GM21786 (cell line): ENCODE results near the gene LRRC61.
A peak's percentile ranks its signal among the peaks of the same experiment; 100 is the strongest.
"Not testable (repeated sequence)": the region's sequence is repeated elsewhere in the genome, so short reads cannot be mapped to it uniquely, and the experiment has no call there.

Experiments
- ATAC-seq: cut with Tn5 transposase; IDR thresholded peaks from one replicate; pipeline ENCODE4 v1.9.1; 2021; ENCODE audit not compliant: unreplicated experiment

The LRRC61 gene, protein sequence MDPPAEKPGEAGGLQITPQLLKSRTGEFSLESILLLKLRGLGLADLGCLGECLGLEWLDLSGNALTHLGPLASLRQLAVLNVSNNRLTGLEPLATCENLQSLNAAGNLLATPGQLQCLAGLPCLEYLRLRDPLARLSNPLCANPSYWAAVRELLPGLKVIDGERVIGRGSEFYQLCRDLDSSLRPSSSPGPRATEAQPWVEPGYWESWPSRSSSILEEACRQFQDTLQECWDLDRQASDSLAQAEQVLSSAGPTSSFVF

DNA sequence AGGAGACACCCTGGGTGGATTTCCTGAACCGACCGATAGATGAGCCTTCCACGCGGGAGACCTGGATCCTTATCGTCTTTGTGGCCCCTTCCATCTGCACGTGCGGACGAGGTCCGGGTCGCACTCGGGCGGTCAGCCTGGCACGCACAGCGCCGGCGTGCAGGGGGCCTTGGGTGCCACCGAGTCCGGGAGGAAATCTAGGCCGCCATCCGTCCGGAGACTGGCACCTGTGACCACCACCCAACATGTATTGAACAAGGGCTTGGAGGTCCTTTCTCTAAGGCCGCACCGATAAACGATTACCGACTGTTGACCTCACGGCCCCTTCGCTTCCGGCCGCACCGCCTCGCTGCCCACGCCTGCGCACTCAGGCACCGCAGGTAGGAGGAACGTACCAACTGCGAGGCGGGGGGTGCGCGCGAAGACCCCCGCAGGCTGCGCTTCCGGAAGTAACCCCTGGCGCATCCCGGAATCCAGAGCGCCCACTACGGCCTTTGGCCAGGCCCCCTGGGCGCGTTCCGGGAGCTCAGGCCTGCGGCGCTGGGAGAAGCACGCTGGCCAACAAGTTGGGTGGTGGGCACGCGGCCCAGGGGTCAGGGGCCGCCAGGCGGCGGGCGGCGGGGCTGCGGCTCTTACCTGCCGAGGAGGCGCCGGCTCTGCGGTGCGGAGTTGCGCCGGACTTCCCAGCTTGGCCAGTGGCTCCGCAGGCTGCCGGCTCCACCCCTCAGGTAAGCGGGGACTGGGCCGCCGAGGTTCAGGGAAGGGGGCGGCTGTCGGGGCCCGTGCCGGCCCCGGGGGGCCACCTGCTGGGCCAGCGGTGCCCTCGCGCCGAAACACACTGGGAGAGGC, at the start of gene LRRC61, which contains the start of gene ACTR3C:
Gene LRRC61 (plus strand): TSS at position 523 of the 849 bp plus-strand sequence. CDS start 13,507 bp downstream, outside the sequence.
Gene ACTR3C (minus strand): TSS at position 713 of the 849 bp plus-strand sequence. CDS start 28,249 bp downstream, outside the sequence.
- peak; percentile 54 for ATAC-seq

GRCh38 chr7:150276132-150276695, 46.9 kb upstream of the LRRC61 start:
- peak; percentile 60 for ATAC-seq

DNA sequence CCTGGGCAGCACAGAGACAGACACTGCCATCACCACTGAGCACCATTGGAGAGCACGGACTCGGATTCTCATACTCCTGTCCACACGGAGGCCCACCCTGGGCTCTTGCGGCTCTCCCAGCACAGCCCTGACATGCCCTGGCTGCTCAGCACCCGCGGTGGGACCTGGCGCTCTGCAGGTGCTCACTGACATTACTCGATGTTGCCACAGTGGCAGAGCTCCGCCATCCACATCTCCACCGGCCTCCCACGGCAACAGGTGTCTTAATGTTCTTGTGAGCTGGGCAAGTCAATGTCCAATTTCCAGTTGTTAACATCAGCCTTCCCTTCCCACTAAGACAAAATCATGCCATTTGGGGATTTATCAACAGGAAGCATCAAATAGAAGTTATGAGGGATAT, 44.8 kb upstream of the LRRC61 start:
- ATAC-seq, result not testable (repeated sequence)

GRCh38 chr7:150281681-150282403, 41.3 kb upstream of the LRRC61 start:
- ATAC-seq, result not testable (repeated sequence)

DNA sequence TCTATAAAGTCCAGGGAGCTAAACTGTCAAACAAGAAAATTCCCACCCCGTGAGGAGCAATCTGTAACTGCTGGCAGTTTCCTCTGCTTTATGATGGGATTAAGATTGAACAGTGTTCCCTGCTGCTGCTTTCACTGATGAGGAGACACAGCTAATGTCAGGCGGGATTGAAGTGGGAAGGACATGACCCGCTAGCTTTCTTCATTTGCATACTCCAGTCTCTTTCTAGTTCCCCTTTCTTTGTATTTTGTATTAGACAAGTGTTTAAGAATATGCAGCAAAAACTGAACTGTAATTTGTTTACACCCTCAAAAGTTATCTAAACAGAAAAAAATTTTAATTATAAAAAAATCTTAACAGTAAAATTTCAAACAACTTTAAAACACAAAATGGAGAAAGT, 40.0 kb upstream of the LRRC61 start:
- ATAC-seq, result not testable (repeated sequence)

- not testable (repeated sequence) for ATAC-seq
Measured at GRCh38 chr7:150283608-150284007, 39.5 kb upstream of the LRRC61 start.

DNA sequence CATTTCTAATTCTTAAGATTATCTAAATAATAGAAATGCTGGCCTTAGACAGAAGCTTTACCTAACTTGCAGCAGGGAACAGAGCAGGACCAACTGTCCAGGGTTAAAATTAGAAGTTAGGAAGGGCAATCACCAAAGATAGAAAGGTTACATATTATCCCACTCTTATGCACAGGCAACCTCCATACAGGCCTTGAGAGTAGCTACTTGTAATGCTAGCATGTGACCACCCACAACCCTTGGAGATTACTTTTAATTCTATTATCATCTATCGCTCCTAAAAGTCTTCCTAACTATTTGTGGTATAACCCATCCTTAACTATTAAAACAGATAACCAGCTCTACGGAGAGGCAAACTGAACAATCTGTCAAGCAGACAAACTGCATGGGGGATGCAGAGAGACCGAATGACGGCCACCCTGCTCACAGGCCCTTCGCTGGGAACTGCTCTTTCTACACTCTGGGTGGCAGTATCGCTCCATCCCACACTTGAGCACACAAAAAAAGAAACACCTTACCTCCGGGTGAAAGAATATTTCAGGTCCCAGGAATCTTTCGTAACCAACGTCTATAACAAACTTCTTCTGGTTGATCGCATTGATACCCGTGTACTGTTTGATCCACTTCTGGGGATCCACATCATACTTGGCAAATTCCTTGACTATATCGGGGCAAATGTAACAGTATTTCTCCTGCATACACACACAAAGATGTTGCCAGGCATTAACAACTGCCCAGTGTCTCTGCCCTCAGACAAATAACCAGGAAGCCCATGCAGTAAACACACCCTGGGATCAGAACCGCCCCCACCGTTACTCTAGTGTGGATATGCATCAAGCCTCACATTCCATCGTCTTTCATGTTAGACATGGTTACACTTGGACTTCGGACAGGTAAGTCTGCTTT, 37.1 kb upstream of the LRRC61 start:
- ATAC-seq, result peak; percentile 70

DNA sequence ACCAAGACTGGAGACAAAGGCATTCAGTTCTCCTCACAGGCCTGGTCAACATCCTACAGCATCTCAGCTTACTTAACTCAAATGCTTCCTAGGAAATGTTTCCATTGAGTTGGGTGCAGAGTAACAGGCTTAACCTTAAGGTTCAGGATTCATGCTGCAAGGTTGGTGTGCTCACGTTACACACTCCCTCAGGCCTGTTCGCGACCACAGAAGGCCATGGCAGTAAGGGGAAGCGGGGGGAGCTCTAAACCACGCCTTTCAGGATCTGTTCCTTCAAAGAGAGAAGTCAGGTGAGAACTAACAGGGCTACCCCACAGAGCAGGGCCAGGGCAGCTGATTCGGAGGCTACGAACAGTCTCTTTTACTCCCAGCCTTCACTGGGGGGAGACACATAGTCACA, 35.3 kb upstream of the LRRC61 start:
- ATAC-seq, result not testable (repeated sequence)

DNA sequence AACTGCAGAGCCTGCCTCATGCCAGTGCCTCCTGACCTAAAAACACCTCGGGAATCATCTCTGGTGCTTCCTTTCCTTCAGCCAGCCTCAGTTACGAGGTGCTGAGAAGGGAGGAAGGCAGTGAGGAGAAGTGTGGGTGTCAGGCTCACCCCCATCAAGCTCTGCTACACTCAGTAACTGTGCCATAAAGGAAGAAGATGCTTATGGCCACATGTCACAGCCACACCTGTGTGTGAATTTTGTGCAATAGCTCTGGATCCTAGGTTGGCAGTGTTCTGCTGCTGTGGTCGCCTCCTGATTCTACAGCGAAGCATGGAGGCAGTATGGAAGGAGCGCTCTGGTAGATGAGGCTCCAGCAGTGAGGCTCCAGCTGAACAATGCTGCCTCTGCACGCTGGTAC, 34.3 kb upstream of the LRRC61 start:
- not testable (repeated sequence) for ATAC-seq

GRCh38 chr7:150290317-150290716, 32.8 kb upstream of the LRRC61 start:
- not testable (repeated sequence) for ATAC-seq

DNA sequence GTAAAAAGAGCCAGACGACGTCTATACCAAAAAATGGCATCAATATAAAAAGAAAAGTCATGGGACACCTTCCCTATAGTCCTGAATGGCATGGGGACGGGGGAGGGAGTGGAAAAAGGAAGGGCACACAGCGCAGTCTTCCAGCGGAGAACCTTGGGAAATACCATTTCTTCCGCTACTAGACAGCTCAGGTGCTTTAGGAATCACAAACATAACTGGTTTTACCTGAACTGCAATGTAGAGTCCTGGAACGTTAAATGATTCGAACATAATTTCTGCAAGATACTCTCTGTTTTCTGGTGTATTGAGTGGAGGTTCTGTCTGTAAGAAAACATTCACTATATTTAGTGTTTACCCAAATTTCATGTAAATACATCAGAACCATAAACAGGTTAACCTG, 28.1 kb upstream of the LRRC61 start:
- ATAC-seq, result not testable (repeated sequence)

- ATAC-seq, result not testable (repeated sequence)
Measured at GRCh38 chr7:150295614-150296013, 27.5 kb upstream of the LRRC61 start.

GRCh38 chr7:150296802-150297201, 26.4 kb upstream of the LRRC61 start:
- not testable (repeated sequence) for ATAC-seq

- ATAC-seq, result not testable (repeated sequence)
Measured at GRCh38 chr7:150297978-150298377, 25.2 kb upstream of the LRRC61 start.

- not testable (repeated sequence) for ATAC-seq
Measured at GRCh38 chr7:150302908-150303310, 20.2 kb upstream of the LRRC61 start.

GRCh38 chr7:150304499-150305258, 18.5 kb upstream of the LRRC61 start:
- not testable (repeated sequence) for ATAC-seq

GRCh38 chr7:150305259-150305902, 17.8 kb upstream of the LRRC61 start:
- not testable (repeated sequence) for ATAC-seq

GRCh38 chr7:150305903-150306284, 17.3 kb upstream of the LRRC61 start:
- ATAC-seq, result not testable (repeated sequence)

DNA sequence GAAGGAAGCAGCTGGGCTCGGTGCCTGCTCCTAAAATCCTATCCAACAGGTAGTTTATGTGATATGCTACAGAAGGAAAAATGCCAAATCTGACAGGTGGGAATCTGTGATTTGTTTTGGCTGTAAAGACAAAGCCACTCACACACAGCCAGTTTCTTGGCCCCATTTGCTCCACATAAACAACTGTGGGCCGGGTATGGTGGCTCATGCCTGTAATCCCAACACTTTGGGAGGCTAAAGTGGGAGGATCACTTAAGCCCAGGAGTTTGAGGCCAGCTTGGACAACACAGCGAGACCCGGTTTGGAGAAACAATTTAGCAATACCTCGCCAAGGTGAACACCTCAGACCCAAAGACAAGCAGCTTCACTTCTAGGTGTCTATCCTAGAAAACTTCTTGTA, 16.8 kb upstream of the LRRC61 start:
- ATAC-seq, result not testable (repeated sequence)
